T follicular helper cell (primary cell): ENCODE data around the gene SCYL3.
"Not testable (repeated sequence)": the region's sequence is repeated elsewhere in the genome, so short reads cannot be mapped to it uniquely, and the experiment has no call there.

Source experiments
- DNase-seq: peaks from one replicate; pipeline ENCODE4 v3.0.0-alpha.2; 2020; ENCODE audit warnings: low read depth

SCYL3 gene

GRCh38 chr1:169869426-169869825 is 24.3 kb downstream of the SCYL3 start:
- no peak for DNase-seq

- no peak for DNase-seq
Observed at GRCh38 chr1:169868978-169869377, 24.7 kb downstream of the SCYL3 start.

- DNase-seq, result no peak
Observed at GRCh38 chr1:169867012-169867675, 26.6 kb downstream of the SCYL3 start.

- DNase-seq, result no peak
Observed at GRCh38 chr1:169866577-169866976, 27.1 kb downstream of the SCYL3 start.

GRCh38 chr1:169864531-169864930 is 29.2 kb downstream of the SCYL3 start:
- DNase-seq, result not testable (repeated sequence)

- no peak for DNase-seq
Observed at GRCh38 chr1:169860750-169861149, 32.9 kb downstream of the SCYL3 start.

GRCh38 chr1:169860187-169860586 is 33.5 kb downstream of the SCYL3 start:
- no peak for DNase-seq

GRCh38 chr1:169859001-169859400 is 34.7 kb downstream of the SCYL3 start:
- DNase-seq, result no peak

- DNase-seq, result no peak
Observed at GRCh38 chr1:169858467-169858866, 35.2 kb downstream of the SCYL3 start.

- DNase-seq, result no peak
Observed at GRCh38 chr1:169853341-169853740, 40.4 kb downstream of the SCYL3 start.

- DNase-seq, result no peak
Observed at GRCh38 chr1:169849346-169850022, 44.2 kb downstream of the SCYL3 start.

GRCh38 chr1:169848456-169848855 is 45.2 kb downstream of the SCYL3 start:
- DNase-seq, result no peak

GRCh38 chr1:169844941-169845608 is 48.6 kb downstream of the SCYL3 start:
- no peak for DNase-seq

GRCh38 chr1:169838942-169839341 is 54.8 kb downstream of the SCYL3 start:
- DNase-seq, result no peak

GRCh38 chr1:169836198-169836597 is 57.5 kb downstream of the SCYL3 start:
- no peak for DNase-seq

GRCh38 chr1:169835647-169836046 is 58.0 kb downstream of the SCYL3 start:
- DNase-seq, result no peak

- no peak for DNase-seq
Observed at GRCh38 chr1:169834869-169835268, 58.8 kb downstream of the SCYL3 start.

- DNase-seq, result no peak
Observed at GRCh38 chr1:169833179-169833901, 60.4 kb downstream of the SCYL3 start.

- DNase-seq, result no peak
Observed at GRCh38 chr1:169829671-169830070, 64.0 kb downstream of the SCYL3 start.

GRCh38 chr1:169824153-169824552 is 69.5 kb downstream of the SCYL3 start:
- DNase-seq, result no peak

GRCh38 chr1:169821500-169821899 is 72.2 kb downstream of the SCYL3 start:
- DNase-seq, result no peak

- no peak for DNase-seq
Observed at GRCh38 chr1:169816617-169817016, 77.1 kb downstream of the SCYL3 start.

GRCh38 chr1:169814265-169814664 is 79.4 kb downstream of the SCYL3 start:
- DNase-seq, result no peak
